NCI-H128 (cell line): ENCODE data around the gene MEIKIN.

Source experiments
- DNase-seq: peaks from one replicate; lab custom pipeline; 2025; ENCODE audit not compliant: unreplicated experiment; lab: John Stamatoyannopoulos, UW

MEIKIN gene

GRCh38 chr5:131773805-131774204 lies 171.7 kb downstream of the MEIKIN start:
- no peak for DNase-seq

- no peak for DNase-seq
Observed at GRCh38 chr5:131771692-131772091, 173.8 kb downstream of the MEIKIN start.

GRCh38 chr5:131769961-131770360 lies 175.5 kb downstream of the MEIKIN start:
- no peak for DNase-seq

GRCh38 chr5:131769336-131769735 lies 176.1 kb downstream of the MEIKIN start:
- no peak for DNase-seq

GRCh38 chr5:131767891-131768290 lies 177.6 kb downstream of the MEIKIN start:
- DNase-seq: no peak

- no peak for DNase-seq
Observed at GRCh38 chr5:131766689-131767088, 178.8 kb downstream of the MEIKIN start.

- no peak for DNase-seq
Observed at GRCh38 chr5:131765261-131765660, 180.2 kb downstream of the MEIKIN start.

- DNase-seq: no peak
Observed at GRCh38 chr5:131763968-131764367, 181.5 kb downstream of the MEIKIN start.

- no peak for DNase-seq
Observed at GRCh38 chr5:131760793-131761192, 184.7 kb downstream of the MEIKIN start.

- no peak for DNase-seq
Observed at GRCh38 chr5:131759704-131760103, 185.8 kb downstream of the MEIKIN start.

GRCh38 chr5:131758520-131758900 lies 187.0 kb downstream of the MEIKIN start:
- DNase-seq: no peak

- no peak for DNase-seq
Observed at GRCh38 chr5:131757830-131758519, 187.5 kb downstream of the MEIKIN start.
